Left renal pelvis (tissue), 4 donors: ENCODE results near the gene ZNF646. TPM values are rescaled to one million over a fixed set of nuclear protein-coding genes. Genes with fewer than 3 reads are reported as not detected.

Experiments used
- DNase-seq, 4 donors: peaks; one replicate each; pipeline ENCODE4 v3.0.0-alpha.2; 2013; ENCODE audit warnings: low read depth in 4 of 4, low spot score in 3 of 4
- polyA plus RNA-seq, 4 donors: library from polyadenylated mRNA; unstranded; fragments of 120-200 nt; gene quantifications; one replicate each; pipeline ENCODE4 v1.2.1, GENCODE V29; 2013; ENCODE audit not compliant: insufficient read length in 4 of 4

ZNF646 gene, protein sequence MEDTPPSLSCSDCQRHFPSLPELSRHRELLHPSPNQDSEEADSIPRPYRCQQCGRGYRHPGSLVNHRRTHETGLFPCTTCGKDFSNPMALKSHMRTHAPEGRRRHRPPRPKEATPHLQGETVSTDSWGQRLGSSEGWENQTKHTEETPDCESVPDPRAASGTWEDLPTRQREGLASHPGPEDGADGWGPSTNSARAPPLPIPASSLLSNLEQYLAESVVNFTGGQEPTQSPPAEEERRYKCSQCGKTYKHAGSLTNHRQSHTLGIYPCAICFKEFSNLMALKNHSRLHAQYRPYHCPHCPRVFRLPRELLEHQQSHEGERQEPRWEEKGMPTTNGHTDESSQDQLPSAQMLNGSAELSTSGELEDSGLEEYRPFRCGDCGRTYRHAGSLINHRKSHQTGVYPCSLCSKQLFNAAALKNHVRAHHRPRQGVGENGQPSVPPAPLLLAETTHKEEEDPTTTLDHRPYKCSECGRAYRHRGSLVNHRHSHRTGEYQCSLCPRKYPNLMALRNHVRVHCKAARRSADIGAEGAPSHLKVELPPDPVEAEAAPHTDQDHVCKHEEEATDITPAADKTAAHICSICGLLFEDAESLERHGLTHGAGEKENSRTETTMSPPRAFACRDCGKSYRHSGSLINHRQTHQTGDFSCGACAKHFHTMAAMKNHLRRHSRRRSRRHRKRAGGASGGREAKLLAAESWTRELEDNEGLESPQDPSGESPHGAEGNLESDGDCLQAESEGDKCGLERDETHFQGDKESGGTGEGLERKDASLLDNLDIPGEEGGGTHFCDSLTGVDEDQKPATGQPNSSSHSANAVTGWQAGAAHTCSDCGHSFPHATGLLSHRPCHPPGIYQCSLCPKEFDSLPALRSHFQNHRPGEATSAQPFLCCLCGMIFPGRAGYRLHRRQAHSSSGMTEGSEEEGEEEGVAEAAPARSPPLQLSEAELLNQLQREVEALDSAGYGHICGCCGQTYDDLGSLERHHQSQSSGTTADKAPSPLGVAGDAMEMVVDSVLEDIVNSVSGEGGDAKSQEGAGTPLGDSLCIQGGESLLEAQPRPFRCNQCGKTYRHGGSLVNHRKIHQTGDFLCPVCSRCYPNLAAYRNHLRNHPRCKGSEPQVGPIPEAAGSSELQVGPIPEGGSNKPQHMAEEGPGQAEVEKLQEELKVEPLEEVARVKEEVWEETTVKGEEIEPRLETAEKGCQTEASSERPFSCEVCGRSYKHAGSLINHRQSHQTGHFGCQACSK (N-terminal part only)
- polyA plus RNA-seq: 10 to 100 TPM; 10.3 to 15.0 (median 11.7) TPM

DNA sequence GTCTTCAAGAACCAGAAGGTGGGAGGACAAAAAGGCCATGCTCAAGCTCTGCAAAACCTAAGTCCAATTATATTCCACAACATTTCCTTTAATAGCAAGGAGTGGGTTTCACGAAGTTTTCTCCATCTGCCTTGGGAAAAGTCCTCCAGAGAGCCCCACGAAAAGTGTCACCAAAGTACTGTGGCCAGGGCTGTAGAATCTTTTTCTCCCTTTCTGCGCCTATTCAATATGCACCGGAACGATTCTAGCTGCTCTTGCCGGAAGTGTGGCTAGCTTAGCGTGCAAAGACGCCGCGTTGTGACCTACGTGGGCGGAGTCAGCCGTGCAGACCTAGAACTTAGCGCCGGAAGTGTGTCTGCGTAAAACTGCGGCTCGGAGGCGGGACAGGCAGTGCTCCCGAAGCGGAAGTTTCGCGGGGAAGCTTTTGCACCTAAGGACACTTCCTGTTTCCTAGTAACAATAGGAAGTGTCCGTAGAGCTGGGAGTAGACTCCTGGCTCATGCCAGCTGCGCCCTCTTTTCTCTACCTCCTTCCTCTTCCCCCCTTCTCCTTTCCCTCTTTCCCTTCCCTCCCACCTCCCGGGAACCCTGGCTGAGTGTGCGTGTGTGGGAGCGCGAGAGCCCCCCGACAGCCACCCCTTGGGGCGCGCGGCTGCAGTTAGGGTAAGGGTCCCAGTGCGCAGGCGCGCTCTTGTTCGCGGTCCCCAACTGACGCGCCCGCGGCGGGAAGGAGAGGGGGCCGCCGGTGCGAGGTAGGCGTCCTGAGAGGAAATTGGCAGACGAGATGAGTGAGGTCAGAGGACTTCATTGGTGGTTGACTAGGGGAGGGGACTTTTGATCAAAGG is at the start of gene ZNF646, which contains the start of gene ZNF668:
ZNF646 (plus strand) TSS at position 453 of the 844 bp plus-strand sequence. CDS start 1,903 bp downstream, outside the sequence.
ZNF668 (minus strand) TSS at position 271 of the 844 bp plus-strand sequence. CDS start 9,781 bp downstream, outside the sequence.
- DNase-seq: peak; percentile 95 to 97 (median 96)

DNA sequence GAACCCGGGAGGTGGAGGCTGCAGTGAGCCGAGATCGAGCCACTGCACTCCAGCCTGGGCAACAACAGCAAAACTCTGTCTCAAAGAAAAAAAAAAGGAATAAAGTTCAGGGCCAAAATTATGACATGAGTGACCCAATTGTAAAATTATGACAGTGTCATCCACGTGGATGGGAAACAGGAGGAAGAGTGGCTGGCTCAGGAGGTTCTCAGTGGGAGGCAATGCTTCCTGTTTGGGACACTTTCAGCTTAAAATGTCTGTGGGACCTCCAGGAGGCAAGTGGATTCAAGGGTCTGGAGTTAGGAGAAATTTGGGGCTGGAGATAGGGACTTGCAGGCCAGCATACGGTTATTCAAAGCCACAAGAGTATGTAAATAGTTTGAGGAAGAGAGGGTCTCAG is 48.9 kb upstream of the ZNF646 start:
- no peak for DNase-seq

DNA sequence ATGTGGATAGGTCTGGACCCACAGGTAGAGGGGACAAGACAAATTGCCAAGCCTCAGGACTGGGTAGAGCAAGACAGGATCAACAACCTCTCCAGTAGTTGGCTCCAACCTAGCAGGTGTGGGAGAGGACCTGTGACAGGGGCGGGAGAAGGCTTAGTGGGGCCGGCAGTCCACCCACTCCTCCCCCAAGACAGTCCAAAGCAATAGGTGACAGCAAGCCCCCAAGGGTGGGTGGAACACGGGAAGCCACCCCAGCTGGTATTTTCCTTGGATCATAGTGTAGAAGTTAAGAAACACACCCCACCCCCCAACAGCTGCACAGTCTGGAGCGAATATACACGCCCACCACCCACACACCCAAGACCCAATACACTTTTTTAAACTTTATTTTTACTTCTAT is 45.0 kb upstream of the ZNF646 start:
- DNase-seq: no peak

DNA sequence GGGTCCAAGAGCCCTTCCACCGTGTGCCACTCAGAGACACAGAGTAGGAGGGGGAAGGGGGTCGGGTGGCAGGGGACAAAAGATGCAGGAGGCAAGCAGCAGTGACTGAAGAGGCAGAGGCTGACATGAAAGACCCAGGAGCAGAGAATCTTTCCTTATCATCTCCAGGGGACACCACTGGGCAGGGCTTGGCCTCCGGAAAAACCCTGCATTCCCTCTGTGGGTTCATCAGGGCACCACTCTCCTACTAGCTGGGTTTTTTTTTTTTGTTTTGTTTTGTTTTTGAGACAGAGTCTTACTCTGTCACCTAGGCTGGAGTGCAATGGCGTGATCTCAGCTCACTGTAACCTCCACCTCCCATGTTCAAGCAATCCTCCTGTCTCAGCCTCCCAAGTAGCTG is 42.9 kb upstream of the ZNF646 start:
- no peak for DNase-seq

DNA sequence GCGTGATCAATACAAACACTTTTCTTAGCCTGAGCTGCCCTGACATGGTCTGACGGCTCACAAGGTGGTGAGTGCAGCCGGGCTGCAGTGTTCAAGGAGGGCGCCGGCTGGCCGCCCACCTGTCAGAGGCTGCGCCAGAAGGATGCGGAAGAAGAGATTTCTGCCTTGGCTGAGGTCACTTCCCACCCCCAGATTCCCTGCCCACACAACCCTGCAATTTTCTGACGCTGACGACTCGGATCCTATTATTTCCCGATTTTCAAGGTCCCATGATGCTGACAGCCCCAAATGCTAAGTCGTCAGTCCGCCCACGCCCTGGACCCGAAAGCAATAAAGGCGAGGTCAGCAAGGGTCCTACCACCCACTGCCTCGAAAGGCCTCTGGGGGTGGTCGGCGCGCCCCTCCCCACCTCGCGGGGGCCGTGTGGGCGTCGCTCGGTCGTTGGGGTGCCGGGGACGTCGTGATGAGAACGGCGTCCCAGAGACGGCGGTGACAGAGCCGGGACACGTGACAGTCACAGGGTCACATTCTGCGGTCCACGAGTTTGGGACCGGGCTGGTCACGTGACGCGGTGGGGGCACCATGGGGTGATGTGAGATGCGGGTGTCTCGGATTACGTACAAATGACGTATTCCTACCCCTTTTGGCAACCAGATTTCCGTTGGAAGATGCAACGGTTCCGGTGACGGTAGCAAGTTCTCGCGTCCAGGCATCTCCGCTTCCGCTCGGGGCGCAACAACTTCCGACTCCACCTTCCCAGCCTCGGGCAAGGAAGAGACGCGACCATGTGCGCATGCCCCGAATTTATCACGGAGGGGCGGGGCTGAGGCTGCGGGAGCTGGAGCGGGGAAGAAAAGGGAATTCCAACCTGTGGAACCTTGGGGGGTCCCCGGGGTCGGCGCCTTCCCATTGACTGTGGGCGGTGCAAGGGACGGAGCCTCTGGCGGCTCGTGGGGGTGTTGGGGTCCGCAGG is 41.2 kb upstream of the ZNF646 start, which contains the start of gene STX4:
STX4 (plus strand) TSS at position 823 of the 973 bp plus-strand sequence. CDS start 248 bp downstream, outside the sequence.
- peak; percentile 88 to 95 (median 94) for DNase-seq

DNA sequence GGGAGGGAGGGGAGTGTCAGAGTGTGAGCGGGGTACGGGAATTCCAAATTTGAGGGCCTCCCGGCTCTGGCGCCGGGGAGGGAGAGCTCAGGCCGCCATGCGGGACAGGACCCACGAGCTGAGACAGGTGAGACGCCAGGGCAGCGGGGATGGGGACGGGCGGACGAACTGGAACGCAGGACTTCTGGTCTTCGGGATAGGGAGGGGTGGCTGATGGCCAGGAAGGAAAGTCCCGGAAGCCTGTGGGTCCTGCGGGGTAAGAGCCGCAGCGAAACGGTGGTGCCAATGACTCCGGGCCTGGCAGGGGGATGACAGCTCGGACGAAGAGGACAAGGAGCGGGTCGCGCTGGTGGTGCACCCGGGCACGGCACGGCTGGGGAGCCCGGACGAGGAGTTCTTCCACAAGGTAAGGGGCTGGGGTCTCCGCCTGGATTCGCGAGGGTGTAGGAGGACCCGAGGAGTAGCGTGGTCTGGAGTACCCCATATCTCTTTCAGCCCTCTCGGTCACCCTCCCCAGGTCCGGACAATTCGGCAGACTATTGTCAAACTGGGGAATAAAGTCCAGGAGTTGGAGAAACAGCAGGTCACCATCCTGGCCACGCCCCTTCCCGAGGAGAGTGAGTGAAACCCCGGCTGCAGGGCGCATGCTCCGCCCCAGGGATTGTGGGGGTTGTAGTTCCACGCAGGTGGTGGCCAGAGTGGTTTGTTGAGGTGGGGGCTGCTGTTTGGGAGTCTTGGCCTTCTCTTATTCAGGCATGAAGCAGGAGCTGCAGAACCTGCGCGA is 40.3 kb upstream of the ZNF646 start:
- DNase-seq: peak in 3 of 4 donors; percentile 44 to 66 (median 63)

DNA sequence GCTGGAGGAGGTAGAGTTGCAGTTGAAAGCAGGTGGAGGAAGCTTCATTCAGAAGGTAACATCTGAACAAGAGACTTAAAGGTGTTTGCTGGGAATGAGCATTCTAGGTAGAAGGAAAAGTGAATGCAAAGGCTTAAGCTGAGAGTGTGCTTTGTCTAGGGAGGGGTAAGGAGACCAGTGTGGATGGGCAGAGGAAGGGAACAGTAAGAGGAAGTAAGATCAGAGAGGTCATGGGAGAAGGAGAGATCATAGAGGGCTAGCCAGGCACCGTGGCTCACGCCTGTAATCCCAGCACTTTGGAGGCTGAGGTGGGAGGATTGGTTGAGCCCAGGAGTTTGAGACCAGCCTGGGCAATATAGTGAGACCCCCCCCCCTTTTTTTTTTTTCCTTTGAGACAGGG is 37.5 kb upstream of the ZNF646 start:
- DNase-seq: no peak

DNA sequence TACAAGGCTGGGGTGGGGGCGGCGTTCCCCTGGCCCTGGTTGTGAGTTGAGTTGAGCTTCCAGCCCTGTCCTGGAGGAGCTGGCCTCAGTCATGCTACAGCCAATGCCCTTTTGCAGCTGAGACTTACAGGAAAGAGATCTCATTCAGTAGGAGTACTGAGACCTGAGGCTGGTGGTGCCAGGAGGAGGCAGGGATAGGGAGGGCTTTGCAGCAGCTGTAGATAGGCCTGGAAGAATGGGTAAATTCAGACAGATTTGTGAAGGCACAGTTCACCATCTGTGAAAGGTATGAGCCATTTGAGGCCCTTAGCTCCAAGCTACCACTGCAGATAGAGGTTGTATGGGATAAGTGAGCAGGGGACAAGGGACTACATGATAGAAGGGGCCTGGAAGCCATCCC is 35.2 kb upstream of the ZNF646 start:
- DNase-seq: no peak

DNA sequence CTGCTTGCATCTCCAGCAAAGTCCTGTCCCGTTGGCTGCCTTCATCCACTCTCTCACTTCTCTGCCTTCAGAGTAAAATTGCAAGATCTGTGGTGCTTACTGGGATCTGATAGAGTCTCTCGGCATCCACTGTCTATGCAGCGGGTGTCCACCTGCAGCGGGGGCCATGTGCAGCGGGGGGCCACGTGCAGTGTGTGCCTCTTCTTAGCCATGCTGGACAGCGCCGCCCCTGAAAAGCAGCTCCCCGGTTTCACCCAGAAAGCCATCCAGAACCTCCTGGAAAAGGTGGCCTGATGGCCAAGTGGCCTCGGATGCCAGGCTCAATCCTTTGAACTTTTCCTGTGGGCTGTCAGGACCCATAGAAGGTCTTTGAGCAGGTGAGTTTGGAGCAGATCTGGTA is 31.4 kb upstream of the ZNF646 start:
- no peak for DNase-seq

DNA sequence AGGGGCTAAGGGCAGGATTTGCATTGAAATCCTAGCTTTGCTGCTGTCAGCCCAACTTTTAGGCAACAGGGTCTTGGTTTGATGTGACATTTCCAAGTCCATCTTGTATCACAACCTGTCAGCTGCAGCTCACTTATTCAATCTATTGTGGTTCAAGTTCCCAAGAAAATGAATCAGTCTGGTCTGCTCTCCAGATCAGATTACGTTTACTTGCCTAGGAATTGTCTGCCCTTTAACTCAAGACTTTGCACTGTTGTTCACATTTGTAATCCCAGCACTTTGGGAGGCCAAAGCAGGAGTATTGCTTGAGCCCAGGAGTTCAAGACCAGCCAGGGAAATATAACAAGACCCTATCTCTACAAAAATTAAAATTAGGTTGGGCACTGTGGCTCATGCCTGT is 30.9 kb upstream of the ZNF646 start:
- DNase-seq: no peak

DNA sequence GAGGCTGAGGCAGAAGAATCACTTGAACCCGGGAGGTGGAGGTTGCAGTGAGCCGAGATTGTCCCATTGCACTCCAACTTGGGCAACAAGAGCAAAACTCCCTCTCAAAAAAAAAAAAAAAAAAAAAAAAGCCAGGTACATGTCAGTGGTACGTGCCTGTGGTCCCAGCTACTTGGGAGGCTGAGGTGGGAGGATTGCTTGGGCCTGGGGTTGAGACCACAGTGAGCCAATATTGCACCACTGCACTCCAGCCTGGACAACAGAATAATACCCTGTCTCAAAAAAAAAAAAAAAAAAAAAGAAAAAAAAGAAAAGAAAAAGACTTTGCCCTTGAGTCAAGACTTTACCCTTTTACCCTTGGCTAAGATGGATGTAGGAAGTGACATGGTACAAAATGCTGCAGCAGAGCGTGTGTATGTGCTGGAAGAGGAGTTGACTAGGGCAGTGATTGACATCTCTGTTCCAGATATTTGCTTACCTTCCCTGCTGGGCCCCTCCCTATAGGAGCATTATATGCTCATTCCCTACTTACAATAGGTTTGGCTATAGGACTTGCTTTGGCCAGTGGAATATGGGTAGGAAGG is 30.2 kb upstream of the ZNF646 start:
- DNase-seq: no peak

DNA sequence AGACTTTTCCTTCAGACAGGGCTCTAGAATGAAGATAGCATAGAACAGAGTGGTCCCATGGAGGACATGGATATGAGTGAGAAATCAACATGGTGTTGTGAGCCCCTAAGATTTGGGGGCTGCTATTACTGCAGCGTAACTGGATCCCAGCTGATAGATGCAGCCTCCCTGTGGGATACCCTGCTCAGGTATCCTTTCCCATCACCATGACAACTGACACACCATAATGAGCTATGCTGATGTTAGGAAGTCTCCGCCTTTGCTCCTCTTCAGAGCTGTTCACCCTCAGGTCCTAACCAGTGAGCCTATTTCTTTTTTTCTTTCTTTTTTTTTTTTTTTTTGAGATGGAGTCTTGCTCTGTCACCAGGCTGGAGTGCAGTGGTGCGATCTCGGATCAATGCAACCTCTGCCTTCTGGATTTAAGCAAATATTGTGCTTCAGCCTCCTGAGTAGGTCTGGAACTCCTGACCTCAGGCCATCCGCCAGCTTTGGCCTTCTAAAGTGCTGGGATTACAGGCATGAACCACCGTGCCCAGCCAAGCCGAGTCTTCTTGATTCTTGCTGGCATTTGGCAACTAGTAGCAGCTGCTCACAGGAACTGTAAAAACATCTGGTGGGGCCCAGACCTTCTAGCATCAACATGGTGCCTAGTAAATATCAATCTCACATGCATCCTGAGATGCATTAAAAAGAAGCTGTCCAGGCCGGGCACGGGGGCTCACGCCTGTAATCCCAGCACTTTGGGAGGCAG is 23.8 kb upstream of the ZNF646 start:
- no peak for DNase-seq

DNA sequence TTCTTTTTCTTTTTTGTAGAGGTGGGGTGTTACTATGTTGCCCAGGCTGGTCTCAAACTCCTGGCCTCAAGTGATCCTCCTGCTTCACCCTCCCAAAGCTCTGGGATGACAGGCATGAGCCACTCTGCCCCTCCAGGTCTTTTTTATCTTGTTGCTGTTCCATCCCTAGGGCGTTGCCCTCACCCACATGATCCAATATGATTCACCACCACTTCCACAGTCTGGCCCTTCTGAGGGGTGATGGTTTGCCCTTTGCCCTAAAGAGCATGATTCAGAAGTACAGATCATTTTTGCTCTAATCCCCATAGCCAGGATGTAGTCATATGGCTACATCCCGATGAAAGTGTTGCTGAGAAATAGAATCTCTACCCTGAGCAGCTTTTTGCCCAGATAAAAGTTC is 22.1 kb upstream of the ZNF646 start:
- DNase-seq: no peak

DNA sequence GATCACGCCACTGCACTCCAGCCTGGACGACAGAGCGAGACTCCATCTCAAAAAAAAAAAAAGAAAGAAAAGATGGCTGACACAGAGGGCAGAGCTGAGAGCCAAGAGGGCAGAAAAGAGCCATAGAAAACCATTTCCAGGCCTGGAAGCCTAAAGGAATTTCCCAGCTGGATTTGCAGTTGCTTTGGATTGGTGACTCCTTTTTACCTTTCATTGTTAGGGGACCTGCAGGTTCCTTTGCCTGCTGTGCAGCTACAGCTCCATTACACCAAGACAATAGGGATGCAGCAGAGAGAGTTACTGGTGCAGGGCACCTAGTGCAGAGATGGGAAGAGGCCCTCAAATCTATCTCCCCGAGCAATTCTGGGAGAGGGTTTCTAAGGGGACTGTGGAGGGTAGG is 18.6 kb upstream of the ZNF646 start:
- no peak for DNase-seq

DNA sequence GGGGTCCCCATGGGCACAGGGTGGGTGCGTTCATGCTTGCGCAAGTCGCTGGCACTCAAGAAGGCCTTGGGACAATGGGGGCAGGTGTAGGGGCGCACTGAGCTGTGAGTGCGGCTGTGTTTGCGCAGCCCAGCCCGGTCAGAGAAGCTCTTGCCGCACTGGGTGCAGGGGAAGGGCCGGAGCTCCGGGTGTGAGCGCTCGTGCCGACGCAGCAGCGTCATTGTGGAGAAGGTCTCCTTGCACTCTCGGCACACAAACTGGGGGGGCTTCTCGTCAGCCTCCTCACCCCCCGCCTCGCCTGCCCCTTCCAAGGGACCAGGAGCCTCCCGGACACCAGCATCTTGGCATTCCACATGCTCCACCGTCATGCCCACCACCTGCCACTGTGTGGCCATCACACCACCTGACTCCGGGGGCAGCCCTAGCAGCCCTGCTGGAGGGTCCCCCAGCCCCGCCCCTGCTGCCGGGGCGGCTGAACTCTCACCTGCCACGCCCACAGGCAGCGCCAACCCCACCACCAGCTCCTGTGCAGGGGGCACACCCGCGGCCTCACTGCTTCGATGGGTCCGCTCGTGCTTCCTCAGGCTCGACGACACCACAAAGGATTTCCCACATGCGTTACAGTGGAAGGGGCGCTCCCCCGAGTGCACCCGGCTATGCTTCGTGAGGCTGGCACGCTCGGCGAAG is 13.0 kb upstream of the ZNF646 start:
- no peak for DNase-seq
